Stimulated activated CD4-positive, alpha-beta T cell treated with anti-CD3 and anti-CD28 coated beads, Interleukin-1b, Interleukin-23, amount 100 ng/mL, for 1 hour (primary cell): ENCODE results near the gene PLD5.
"Not testable (repeated sequence)": the region's sequence is repeated elsewhere in the genome, so short reads cannot be mapped to it uniquely, and the experiment has no call there.

Experiments used
- DNase-seq, 2 donors: peaks; one replicate each; pipeline ENCODE4 v3.0.0-alpha.2; 2020; ENCODE audit warnings: low read depth in 2 of 2

Gene PLD5

DNA sequence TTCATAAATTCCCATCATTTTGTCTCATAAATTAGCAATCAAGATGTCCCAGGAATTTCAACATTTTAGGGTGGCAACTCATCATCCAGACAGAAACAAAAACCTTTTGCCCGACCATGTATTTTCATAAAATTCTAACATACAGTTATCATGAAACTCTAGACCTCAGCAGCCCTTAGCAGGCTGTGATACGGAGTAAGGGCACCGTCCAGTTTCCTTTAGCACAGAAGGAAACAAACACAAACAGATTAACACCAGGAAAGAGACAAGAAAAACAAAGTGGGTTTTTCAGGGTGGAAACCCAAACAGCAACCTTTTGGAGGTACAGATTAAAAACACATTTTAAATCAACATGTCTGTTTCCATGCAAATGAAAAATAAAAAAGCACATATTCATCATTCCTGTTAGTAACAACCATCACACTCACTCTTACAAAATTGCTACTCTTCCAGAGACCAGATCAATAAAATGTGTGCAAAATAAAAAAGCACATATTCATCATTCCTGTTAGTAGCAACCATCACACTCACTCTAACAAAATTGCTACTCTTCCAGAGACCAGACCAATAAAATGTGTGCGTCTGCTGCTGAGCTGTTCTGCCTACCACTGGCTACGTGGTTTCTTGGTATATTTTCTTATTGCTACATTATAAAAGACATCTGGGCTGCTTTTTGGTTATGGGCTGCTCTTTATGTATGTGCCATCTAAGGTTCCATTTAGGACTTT lies 241.6 kb downstream of the PLD5 start:
- not testable (repeated sequence) for DNase-seq

DNA sequence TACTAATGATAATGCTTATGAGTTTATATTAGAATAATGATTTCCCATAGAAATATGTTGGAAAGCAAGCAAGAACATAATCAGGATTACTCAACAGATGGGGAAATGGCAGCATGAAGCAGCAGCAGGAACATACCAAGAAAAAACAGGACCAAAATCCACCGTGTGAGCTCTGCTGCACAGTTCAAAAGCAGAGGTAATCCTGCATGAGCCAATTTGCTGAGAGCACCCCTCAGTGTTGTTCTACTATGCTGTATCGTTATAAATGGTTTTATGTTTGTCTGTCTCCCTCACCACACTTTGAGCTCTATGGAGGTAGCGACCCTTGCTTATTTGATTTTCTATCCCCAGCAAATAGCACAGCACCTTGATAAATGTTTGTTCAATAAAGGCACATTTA lies 246.1 kb downstream of the PLD5 start:
- DNase-seq, result not testable (repeated sequence)

DNA sequence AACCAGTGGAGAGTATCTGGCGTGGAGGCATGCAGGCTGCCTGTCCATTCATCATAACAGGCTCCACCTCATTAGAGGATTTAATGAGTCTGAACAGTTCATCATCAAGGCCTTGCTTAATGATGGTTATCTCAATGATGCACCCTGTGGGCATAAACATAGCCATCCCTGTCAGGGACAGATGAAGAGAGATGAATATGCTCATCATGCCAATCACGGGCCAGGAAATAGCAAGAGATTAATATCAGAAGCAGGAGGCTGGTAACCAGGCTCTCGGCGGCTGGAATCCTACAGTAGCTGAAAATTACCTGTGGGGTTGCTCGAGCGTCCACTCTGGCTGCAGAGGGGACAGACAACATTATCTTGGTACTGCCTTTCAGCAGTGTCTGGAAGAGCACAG lies 247.7 kb downstream of the PLD5 start:
- DNase-seq, result not testable (repeated sequence)

DNA sequence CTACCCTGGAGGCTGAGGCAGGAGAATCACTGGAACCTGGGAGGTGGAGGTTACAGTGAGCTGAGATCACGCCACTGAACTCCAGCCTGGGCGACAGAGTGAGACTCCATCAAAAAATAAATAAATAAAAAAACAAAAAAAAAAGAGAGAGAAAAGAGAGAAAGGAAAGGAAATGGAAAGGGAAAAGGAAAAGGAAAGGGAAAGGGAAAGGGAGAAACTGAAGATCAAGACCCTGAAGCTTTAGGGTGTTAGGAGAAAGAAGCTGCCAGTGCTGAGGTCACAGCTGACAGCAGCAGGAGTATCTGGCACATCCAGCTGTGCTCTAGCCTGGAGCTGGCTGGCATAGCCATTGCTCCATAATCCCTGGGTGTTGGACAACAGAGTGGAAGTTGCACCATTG lies 257.5 kb downstream of the PLD5 start:
- not testable (repeated sequence) for DNase-seq

DNA sequence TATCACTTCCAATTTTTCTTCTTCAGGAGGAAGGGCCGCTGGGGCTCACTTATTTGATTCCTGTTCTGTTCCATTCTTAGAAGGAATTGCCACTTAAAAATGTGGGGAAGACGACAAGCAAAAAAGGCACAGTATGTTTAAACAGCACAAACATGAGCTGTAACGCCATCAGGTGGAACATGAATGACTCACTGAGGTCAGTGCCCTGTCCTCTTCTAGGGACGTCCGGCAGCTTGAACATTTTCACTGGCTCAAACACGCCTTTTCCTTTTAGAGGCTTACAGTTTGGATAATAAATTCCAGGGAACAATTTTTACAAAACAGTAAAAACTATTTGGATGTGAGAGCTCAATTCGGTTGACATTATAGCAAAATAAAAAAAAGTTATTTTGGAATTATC lies 260.1 kb downstream of the PLD5 start:
- not testable (repeated sequence) for DNase-seq

DNA sequence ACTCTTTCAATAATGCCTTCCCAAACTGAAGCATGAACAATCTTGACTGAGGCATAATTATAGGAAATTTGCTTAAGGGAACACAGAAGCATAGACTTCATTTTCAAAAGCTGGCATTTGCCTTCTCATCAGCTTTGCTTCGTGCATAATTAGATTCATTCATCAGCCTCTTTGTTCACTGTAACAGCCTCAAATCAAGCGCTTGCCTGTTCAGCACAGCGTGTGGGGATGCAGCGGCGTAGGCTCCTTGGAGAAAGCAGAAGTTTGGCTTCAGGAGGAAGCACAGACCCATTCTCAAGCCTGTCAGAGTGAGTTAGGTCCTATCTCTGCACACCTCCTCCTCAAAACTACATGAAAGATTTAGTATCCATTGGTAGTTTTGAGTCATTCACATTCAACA lies 279.2 kb downstream of the PLD5 start:
- no peak for DNase-seq

DNA sequence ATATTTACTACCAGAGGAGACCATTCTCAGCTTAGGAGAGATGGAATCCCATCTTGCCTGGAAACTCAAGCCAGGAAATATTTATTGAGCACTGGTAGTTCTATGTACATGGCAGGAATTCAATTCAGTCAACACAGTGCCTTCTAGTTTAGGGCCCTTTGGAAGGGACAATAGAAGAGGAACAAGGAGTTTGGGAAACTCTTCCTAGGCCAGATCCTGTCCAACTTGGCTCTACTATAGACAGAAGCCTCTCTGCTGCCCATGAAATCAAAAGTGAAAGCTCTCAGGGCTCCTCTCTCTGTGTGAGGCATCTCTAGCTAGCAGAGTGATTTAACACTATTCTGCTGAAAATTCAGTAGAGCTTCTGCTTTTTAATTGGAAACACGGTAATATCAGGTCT lies 281.0 kb downstream of the PLD5 start:
- no peak for DNase-seq

DNA sequence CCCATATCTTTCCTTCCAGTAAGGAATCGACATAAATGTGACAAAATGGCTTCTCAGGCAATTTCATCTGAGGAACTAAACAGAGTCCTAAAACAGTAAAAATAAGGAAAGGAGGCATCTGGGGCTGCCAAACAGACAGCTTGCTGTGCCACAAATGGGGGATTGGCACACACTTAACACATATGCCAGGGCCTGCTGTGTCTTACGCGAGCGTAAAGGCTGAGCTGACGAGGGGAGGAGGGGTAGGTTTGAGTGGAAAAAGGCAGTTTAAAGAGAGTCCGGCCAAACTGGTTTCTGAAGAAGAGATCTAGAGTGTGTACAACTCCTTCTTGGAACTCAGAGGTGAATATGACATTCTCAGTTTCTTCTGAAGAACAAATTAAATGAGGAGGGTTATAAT lies 281.5 kb downstream of the PLD5 start:
- DNase-seq, result no peak

DNA sequence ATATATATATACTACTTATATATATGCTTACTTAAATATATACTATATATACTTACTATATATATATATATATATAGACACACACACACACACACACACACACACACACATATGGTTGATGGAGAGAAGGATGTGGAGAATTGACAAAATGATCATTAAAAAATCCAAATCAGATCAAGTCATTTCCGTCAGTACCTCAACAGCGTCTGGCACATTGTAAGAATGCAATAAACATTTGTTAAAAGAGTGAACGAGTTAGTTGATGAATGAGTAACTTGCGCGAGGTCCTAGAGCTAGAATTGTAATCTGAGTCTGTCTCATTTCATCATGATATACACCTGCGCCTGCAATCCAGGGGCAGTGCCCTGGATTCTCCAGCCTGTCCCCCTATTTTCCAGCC lies 282.6 kb downstream of the PLD5 start:
- DNase-seq, result no peak

DNA sequence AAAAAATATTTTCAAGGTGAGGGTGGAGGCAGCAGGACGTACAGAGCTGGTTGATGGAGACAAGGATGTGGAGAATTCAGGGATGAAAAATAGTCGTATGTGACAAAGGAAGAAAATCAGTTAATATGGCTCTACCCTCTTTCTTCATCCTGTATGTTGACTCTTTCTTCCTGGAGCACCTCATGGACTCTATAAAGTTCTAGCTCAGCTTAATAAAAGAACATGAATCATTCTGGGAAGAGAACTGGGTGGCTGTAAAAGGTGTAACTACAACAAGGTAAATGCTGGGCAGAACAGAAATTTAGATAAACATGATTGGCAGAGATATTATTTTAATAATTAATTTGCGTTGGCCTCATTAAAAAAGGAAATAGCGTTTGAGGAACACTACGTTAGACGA lies 283.8 kb downstream of the PLD5 start:
- no peak for DNase-seq

DNA sequence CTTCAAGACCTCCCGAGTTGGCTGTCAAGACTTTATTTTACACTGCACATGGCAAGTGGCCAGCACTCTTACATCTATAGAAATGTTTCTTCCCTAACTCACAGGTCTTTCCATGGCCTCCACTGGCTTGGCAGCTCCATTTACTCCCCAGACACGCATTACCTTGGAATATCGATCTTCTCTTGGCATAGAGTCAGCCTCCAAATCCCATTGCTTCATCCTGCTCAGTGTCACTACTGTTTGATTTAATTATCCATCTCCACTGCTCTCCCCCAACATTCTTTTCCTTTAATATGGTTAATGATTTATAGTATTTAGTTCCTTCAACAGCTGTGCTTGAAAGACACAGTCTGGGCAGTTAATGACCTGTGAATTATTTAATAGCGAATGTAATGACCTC lies 284.4 kb downstream of the PLD5 start:
- no peak for DNase-seq

DNA sequence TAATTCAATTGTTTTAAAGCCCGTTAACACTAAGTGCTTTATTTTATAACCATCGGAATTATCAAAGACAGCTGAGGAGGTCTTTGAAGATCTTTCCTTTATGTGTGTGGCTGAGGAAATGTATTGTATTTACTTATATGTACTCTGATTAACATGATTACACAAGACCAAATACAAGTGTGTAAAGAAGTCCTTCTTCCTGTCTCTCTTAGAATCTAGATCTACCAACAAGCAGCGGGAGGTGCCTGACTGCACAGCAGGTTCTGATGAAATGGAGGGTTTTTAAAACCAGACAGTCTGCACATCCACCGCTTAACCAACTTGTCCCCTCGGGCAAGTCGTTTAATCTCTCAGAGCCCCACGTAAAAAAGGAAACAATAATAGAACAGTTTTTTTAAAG lies 285.1 kb downstream of the PLD5 start:
- DNase-seq, result no peak

DNA sequence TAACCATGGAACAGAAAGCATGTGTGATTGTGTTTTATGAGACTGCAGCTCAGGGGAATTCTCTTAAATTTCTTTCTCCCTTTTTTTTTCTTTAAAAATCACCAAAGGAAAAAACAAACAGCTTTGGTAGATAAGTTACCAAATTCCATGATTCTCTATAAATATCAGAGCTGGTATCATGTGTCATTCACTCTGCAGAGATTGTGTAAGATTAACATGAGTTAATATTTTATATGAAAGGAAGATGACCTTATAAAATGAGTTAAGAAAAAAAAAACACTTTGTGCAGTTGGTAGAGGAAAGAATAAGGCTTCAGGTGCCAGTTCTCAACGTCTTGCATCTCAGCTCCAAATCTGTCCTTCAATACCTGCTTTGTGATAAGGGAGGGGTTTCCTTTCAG lies 287.4 kb downstream of the PLD5 start:
- DNase-seq, result no peak

DNA sequence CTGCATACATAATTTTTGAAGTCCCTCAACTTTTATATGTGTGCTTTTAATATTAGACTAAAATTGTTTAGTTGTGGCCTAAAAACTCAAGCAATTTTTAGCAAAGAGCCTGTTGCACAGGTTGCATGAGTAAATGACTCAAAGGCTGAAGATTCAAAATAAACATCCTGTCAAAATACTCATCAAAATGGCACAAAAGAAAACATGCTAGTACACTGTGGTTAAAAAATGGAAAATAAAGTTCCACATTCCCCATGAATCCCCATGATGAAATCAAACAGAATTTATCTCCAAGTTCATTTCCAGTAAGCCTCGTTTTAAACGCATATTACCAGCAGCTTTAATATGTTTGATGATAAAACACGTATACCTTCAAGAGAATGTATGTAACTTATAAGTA lies 295.5 kb downstream of the PLD5 start:
- DNase-seq, result no peak

DNA sequence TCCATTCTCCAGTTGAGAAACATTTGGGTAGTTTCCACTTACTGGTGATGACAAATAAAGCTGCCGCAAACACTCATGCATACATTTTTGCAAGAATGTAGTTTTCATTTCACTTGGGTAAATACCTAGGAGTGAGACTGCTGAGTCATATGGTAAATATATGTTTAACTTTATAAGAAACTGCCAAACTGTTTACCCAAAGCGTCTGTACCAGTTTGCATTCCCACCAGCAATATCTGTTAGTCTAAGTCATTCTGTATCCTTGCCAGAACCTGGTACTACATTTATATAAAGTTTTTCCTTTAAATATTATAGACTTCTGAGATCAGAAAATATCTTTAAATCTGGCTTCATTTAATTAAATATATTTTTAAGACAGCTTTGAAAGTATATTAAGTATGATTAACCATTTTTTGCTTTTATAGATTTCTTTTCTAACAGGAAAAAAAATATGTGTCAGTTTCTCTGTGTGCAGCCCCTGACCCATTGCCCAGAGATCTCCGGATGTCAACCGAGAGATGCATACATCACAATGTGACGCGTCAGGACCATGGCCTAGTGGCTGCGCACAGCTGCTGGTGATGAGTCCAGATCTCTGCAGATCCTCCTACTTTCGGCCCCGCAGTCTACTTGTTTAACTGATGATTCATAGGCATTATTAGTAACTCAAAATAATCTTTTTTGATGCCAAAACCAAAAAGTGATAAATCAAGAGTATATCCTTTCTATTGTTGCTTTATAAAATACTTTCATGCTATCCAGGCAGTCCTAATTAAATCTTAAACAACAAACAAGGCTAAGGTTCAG lies 298.5 kb downstream of the PLD5 start:
- DNase-seq, result no peak

DNA sequence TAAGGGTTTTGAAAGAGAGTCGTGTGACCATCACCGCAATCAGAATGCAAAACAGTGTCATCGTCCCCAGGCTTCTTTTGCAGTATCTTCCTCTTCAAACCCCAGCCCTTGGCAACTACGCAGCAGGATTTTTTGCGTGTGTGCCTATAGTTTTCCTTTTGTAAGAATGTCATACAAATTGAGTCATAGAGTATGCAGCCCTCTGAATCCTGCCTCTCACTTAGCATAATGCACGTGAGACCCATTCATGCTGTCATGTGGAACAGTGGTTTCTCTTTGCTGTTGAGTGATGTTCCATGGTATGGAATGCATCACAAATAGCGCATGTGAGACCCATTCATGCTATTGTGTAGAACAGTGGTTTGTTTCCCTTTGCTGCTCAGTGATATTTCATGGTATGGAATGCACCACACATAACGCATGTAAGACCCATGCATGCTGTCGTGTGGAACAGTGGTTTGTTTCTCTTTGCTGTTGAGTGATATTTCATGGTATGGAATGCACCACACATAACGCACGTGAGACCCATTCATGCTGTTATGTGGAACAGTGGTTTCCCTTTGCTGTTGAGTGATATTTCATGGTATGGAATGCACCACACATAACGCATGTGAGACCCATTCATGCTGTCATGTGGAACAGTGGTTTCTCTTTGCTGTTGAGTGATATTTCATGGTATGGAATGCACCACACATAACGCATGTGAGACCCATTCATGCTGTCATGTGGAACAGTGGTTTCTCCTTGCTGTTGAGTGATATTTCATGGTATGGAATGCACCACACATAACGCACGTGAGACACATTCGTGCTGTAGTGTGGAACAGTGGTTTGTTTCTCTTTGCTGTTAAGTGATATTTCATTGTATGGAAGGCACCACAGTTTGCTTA lies 299.4 kb downstream of the PLD5 start:
- not testable (repeated sequence) for DNase-seq

DNA sequence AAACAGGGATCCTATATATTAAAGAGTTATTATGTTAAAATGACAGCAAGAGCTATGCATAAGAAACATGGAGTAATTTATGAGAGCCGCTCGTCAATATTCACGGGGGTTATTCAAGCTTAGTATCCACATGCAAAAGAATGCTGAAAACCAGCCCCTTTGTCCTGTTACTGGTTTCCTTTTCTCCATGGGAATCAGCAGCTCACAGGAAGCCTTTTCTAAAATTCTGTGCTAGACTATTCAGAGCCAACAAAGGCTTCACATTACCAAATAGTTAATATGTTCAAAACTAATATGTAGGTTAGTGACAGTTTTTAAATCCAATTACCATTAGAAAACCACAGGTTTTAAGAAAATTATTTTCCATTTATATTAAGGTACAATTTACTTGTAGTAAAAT lies 300.0 kb downstream of the PLD5 start:
- DNase-seq, result no peak

DNA sequence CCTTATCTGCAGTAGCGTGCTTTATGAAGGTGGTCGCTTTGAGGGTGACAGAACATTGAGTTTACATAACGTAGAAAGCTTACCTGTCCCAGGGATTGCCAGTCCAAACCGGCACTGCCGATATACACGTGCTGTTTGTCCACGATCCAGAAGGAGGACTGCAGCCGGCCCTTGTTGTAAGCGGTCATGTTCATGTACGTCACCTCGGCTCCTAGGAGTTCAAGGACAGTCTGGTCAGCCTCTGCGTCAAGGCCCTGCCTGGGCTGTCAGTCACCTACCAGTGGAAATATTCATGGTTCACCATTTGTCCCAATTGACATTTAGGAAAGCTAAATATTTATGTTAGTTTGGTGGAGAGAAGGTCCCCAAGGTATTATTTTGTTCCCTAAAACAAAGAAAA lies 304.6 kb downstream of the PLD5 start:
- DNase-seq, result no peak

DNA sequence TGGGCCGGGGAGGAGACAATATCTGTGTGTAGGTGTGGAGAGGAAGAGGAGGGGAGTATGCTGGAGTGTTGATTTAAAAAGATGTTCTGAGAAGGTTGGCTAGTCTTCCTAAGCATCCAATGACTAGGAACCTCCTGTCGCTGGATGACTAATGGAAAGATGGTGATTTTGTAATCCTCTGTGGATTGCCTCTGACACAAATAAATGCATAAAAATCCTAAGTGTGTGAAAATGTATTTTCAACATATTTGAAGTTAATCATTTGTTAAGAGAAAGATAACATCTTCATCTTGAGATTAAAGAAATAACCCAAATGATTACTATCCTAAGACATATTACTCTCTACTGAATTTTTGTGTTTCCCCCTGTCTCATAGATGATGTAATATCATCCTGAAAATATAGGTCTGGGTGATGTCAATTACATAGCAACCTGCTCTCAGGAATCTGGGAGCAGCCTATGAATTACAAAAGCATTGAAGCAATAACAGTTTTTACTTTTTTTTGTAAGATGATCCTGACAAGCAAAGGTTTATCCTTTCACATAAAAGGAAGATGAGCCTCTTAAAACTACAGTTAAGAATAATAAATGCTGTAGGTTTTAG lies 305.1 kb downstream of the PLD5 start:
- no peak for DNase-seq

DNA sequence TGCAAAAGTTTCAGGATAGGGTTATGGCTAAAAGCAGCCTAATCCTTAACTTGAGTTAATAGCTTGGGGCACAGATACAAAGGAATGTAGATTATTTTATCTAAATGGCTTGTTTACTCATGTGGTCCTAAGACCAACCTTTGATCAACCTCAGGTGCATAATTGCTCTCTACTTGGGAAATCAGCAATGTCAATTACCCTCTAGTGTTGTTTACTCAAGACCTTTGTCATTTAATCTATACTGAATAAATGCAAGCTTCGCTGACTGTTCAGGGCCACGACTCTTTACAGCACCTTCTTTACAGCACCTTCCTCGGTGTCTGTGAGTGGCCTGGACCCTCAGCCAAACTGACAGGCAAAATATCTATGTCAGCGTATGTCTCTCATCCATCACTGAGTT lies 308.1 kb downstream of the PLD5 start:
- no peak for DNase-seq

DNA sequence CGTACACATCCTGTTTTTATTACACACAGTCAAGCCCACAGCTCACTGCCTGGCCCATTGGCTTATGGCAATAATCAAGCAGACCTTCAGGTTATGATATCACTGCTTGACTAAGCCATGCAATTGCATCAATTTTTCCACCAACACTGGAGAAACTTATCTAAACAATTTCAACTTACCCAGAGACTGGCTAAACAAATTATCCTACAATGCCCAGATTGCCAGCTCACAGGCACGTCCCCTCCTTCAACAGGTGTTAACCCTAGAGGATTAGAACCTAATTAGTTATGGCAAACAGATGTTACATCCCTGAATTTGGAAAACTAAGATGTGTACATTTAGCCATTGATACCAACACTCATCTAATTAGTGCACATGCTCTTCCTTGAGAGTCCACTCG lies 310.0 kb downstream of the PLD5 start:
- not testable (repeated sequence) for DNase-seq

DNA sequence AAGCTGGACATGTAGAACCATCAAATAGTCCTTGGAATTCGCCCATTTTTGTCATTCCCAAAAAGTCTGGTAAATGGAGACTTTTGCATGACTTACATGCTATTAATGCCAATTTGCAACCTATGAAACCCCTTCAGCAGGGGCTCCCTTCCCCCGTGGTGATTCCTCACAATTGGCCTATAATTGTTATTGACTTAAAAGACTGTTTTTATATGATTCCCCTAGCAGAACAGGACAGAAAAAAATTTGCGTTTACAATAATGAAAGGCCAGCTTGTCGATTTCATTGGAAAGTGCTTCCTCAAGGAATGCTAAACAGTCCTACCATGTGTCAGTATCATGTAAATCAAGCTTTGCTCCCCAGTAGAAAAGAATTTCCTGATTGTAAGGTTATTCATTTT lies 311.5 kb downstream of the PLD5 start:
- not testable (repeated sequence) for DNase-seq
